Measurements from ENCODE around the gene ARHGAP15.

ARHGAP15 gene

DNA sequence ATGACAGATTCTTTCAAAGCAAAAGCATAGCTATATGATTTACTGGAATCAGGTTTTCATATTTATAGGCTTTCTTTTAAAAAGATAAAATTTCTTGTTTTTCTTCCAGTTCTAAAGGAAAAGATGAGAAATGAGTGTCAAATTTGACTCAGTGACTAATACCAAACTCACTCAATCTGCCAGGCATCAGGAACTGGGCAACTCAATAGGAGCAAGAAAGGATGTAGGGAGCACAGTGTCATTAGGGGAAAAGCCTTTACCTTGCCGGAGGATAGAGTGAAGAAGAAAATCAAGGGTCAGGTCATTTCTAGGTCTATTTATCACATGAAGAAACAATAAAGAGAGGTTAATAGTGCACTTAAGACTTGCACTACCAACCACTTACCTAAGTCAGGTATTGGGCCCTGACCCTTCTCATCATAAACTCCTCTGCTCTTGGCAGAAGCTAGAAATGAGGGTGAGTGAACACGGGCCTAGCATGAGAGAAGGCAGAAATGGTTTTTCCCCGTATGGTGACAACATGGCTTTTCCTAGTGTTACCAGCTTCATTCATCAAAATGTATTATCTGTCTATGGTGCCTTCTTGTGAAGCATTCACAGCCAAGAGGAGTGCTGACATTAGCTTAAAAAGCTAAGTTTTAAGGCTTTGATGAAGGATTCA, 151.0 kb downstream of the ARHGAP15 start:
- no peak for DNase-seq

DNA sequence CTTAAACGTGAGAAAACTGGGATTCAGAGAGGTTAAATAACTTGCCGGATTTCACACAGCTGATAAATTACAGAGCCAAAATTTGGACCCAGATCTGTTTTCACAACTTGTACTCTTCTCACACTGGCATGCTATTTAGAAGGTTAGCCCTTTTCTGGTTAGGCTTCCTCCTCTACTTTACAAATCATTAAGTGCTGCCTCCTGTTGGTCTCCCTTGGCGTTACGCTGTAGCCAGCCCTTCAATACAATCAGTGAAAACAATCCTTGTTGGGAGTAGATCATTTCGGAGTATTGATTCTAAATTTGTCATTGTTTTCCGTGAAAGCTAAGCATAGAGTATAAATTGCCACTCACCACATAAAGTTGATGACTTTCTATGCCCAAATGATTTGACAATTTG, 153.5 kb downstream of the ARHGAP15 start:
- DNase-seq = peak; percentile 72

DNA sequence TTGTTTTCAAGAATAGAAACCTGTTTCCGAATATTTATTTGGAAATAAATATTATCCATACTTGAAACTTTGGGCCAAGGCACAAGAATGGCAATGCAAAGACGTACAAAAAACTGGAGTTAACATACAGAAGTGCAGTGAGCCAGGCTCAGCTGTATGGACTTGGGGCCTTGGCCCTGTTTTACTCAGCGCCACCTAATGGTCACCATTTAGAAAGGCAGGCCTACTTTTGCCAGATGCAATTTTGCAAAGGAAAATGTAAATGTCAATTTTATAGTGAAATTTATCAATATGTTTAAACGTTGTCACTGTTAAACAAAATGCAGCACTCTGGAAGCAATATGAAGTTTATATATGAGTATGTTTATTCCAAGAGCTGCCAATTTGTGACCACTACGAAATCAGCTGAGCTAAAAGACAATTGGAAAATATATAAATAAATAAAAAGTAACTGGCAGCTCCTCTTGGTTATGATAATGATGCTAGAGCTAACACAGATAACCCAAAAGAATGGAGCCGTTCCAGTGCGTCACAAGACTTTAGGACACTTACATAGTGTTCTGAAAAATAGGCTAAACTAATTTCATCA, 155.0 kb downstream of the ARHGAP15 start:
- peak; percentile 69 for DNase-seq

DNA sequence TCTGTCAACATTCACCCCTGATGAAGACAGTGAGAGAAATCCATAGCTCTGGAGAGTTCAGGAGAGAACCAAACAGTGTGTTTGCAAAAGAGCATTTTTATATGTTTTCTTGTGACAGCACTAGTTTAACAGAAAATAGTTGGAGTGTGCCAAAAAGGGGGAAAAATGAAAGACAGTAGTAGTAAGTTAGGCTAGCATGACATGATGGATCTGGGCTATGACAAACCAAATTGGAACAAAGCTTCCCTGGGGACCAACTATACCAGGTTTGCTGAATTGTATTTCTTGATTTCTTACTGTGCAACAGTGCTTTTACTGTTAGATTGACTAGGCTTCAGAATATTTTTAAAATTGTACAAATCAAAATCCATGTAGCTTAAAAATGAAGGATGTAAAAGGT, 159.8 kb downstream of the ARHGAP15 start:
- no peak for DNase-seq

DNA sequence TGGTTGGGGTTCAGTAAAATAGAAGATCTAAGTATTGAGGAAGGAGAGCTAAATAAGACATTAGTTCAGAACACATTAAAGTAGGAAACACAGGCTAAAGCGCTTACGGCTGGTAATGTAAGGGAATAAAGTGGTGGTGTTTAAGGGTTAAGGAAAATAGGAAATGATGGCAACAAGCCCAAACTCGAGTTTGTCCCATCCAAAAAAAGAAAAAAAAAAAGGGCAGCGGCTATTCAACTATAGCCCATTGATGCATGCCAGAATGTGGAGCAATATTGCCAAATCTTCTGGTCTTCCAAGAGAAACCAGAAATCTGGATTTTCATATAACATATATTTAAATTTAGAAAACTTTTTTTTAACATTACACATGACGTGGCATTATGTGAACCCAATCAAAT, 161.0 kb downstream of the ARHGAP15 start:
- DNase-seq = no peak

DNA sequence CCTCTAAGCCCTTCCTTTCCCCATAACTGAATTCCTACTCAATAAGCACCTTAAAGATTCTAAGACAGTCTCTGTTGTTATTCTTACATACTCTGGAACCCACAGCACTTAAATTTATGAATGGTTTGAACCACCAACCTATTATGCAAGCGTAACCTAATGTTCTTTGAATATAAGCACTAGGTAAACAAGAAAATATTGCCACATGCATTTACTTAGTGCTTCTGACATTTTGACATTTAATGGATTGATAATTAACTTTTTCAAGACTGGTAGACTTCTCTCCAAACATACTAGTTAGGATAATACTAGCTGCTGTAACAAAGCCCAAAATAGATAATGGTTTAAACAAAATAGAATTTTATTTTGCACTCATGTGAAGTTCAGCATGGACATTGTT, 164.8 kb downstream of the ARHGAP15 start:
- DNase-seq = no peak

DNA sequence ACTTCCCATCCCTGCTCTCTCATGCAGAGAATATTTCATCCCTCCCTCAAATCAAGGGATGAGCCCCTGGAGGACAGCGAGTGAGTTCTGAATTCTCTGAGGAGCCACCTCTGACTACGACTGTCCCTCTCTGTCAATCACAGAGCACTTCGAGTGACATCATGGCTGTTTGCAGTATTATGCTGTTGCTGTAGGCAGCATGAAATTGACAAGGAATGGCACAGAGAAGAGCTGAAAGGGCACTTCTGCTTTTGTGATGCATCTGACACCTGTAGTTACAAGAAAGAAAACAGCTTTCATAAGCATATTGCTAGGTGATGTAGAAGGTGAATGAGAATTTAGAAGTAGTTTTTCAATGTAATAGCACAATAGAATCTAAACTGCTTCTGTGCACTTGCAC, 166.9 kb downstream of the ARHGAP15 start:
- no peak for DNase-seq

DNA sequence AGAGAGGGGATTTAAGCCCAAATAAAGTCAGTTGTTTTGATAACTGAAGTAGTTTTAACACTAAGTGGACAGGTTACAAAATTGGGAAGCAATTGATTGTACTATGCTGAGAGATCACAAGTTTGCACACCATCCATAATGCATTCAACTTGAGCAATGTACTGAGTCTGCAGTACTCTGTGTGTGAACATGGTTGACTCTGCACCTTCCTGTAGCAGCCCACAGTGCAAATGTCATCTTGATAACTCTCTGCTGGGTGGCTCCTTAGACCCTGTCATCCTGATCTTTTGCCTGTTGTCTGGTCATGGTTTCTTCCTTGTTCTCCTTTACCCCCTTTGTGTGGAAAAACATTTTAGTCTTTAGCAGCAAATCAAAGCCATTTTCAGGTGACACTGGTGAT, 168.0 kb downstream of the ARHGAP15 start:
- DNase-seq = no peak

DNA sequence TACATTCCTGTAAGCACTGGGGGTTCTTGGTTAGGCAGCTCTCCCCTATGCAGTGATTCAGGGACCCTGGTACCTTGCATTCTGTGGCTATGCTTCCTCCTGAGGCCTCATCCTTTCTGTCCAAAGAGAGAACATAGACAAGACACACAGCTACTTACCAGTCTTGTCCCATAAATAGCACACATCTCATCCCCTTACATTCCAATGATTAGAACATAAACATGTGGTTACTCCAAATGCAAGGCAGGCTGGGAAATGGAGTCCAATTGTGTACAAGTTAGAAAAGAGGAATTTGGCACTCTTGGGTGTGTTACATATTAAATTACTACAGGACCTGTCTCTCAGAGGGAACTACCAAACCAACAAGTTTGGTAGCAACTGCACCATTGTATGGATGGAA, 171.3 kb downstream of the ARHGAP15 start:
- no peak for DNase-seq

DNA sequence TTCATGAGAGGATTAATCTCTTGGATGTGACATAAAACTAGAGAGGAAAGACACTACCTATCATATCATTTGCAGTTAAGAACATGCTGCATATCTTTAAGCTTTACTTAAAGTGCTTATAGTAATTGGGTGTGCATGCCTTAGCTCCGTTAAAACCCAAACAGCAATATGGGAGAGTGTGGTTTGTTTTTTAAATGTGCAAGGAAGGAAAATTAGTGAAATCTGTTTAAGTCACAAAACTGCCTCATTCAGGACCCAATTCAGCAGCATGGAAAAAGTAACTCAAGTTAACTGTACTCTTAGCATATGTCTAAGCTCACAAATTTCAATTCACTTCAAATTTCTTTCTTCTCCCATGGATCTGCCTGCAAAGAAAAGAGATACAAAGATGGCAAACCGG, 182.2 kb downstream of the ARHGAP15 start:
- DNase-seq = no peak

DNA sequence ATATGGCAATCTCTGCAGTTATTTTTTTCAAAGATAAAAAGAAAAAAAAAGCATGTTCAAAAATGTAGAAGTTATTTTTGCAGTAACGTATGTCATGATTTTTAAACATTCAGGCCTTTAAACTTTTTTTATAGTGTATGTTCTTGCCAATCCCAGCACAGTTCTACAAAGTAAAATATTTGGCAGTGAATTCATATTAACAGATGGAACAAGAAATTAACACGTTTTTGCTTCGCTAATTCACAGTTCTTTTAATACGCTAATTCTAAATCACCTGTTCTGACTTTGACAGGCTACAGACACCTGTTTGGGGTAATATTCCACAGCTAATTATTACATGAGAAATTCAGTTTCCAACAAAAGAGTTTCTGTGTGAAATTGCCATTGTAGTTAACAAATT, 183.2 kb downstream of the ARHGAP15 start:
- no peak for DNase-seq

DNA sequence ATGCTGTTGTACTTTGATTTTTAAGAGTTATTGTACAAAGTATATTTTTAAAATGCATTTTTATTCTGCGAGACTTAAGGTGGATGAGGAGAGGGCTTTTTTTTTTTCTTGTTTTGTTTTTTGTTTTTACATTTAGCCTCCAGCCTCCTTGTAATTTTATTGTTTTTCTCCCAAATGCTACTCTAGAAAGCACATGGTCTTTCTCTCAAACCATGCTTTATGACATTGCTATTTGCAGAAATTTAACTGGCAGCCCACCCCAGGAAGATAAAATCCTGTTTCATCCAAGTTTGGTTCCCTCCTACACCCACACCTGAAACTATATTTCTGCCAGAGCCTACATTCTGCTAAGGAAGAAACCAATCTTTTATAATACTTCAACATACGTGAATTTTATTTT, 184.6 kb downstream of the ARHGAP15 start:
- DNase-seq = no peak

DNA sequence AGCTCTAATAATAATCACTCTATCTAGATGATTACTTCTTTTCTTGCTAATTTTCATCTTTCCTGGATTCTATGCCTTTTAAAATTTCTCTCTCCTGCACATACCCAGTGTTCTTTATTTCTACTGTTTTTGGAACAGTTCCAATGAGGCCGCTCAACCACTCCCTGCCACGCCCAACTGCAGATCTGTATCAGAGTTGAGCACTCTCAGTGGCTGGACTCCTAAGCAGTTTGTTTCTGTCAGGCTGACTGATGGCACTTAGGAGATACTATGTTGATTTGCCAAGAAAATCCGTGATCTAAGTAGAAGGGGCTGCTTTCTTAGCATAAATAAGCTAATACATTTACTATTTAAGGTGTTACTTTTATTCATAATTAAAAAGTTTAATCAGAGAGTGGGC, 192.8 kb downstream of the ARHGAP15 start:
- DNase-seq = no peak

DNA sequence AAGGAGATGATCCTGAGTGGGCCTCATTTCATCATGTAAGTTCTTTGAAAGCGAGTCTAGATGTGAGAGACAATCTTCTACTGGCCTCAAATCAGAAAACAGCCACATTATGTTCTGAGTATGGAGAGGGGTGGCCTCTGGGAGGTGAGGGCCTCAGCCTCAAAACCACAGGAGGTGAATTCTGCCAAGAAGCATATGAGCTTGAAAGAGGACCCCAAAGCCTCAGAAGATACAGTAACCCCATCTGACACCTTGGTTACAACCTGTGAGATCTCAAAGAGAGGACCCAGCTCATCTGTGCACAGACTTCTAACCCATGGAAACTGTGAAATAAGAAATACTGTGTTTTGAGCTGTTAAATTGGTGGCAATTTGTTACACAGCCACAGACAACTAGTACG, 200.1 kb downstream of the ARHGAP15 start:
- DNase-seq = no peak

DNA sequence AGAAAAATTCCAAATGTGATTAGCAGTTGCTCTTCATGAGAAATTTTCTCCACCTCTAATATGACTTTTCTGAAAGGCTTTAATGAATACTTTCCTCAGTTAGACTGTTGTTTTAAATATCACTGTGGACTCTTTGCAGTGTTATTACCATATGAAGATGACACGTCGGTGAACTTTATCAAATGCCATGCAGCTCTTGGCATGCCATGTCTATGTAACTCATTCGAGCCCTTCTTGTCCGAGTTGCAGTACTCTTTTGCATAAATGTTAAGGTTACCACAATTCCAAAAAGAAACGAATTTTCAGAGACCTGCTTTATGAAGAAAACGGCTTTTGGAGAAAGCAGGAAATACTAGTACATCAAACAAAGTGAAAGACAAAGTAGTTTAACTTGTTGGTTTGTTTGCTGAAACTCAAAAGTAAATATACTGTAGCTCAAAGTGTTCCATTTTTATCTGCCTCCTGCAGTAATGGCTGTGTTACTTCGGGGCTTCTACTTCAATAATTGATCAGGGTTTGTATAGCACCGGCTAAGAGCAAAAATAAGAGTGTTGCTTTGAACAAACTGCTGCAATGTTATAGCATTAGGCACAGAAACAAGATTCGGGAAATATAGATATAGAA, 204.1 kb downstream of the ARHGAP15 start:
- no peak for DNase-seq

DNA sequence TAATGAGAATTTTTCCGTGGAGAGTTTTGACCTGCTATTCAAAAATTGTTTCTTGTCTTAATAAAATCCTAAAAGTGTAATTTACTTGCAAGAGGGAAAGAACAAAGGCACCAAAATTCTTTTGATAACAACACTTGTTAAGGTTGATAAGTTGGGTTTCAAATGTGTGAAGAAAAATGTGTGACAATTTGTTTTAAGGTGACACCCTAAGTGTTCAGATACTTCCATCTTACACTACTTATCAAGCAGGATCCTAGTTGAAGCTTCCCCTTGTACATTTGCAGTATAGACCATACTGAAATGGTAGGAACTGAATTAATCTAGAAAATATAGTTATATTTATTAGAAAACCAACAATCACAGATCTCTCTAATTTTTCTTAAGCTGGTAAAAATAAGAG, 204.6 kb downstream of the ARHGAP15 start:
- DNase-seq = no peak

DNA sequence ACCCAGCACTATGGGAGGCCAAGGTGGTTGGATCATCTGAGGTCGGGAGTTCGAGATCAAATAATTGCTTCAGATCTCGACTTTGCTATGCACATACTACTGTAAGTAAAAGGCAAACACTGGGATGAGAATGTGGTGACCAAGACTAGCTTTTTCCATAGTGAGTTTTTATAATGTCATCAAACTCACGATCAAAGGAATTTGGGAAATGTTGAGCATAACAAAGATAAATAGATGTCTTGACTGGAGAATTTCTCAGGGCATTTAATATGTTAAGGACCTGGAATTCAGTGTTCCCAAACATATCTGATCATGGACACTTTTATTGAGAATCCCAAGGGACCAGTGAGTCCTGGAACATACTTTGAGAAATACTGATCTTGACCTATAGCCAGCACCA, 205.6 kb downstream of the ARHGAP15 start:
- DNase-seq = no peak

DNA sequence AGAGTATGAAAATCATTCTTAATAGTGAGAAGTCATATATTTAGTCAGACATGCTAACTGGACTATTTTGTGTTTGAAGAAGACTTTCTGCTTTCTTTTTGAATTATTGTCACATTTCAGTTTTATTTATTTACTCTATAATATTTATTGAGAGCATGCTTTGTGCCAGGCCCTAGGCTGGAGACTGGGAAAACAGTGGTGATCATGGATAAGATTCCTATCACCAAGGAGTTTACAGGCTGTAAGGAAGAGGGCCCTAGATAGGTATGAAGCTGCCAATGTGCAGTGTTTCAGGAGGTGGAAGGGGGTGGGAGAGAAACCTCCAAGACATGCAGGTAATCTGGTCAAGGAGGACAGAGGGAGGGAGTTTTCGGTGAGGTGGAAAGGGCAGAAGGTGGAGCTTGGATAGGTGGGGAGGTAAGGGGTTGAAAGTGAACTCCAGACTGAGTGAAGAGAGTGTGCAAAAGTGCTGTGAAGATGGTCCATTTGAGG, 207.5 kb downstream of the ARHGAP15 start:
- DNase-seq = no peak

DNA sequence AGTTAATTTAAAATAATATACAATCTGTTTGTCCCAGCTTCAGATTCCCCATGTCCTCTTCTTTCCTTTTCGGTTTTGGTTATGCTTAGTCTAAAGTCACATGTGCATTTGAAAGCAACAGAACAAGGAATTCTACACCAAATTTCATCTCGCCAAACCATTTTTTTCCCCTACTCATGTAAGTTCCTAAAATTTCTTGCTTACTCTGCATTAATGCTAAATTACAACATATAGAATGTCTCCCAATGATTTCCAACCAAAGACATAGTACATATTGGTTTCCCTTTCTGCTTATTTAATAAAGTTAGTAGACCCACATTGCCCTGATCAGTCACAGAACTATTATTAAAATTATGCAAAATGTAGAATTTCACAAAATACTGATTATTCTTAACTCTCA, 212.3 kb downstream of the ARHGAP15 start:
- DNase-seq = no peak

DNA sequence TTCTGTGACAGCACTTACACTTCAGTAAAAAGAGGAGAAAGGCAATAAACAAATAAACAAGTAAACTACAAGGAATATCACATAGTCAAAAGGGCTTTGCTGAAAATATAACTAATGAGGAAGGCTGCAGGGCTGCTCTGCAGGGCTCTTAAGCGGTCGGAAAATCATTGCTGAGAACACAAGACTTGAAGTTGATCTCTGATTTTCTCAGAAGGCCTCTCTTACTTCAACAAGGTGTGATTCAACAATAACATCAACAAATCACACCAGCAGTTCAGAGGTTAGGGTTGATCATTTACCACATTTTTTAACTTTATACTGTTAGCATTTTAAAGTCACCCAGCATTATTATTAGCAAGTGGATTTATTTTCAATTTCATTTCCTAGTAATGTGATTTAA, 215.6 kb downstream of the ARHGAP15 start:
- DNase-seq = no peak

DNA sequence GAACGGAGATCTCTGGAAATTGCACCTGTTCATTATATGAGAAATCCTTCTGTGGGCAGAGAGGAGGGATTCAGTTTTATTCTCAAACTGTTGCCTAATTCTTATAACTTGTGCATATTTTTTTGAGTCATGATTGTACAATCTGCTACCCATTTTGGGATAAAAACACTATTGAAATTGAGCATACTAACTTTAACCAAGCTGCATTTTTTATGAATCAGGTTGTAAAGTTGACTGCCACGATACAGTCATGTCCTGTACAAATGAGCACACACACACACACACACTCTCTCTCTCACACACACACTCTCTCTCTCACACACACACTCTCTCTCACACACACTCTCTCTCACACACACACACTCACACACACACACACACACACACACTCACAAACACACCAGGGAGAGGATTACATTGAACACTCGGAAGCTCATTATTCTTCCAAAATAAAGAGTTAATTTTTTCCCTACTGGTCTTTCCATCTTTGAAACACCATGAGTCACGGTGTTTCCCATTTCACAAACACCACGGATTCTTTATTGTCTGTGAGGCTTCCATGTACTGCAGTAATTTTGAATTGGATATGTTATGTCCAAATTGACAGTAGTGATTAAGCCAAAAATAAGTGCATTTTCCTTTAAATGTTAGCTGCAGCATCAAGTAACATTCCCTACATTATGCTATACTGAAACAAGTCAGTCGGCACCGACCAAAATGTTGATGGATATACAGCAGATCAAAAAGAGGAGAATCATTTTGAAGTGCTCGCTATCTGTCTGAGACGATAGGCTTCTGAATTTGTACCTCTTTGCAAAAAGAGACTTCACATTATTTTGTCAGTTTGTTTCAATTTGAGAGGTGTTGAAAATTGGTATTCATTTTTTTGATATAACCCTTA, 216.9 kb downstream of the ARHGAP15 start:
- no peak for DNase-seq

DNA sequence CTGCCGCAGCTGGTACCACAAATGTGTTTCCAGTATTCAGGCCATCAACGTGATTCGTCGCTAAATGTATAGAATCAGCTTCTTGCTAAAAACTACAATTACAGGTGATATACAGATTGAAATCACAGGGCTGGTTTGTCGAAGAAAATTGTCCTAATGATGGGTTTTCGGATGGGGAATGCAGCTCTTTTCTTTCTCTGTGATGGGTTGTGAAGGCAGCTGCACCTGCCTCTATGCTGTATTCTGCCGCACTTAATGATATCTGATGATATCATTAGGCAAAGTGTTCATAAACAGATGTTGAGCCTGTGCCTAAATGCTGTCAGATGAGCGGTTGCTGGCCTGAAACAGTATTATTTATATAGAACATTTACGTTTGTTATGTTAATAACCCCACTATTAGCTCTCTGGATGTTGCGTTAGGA, 218.1 kb downstream of the ARHGAP15 start:
- DNase-seq = no peak

DNA sequence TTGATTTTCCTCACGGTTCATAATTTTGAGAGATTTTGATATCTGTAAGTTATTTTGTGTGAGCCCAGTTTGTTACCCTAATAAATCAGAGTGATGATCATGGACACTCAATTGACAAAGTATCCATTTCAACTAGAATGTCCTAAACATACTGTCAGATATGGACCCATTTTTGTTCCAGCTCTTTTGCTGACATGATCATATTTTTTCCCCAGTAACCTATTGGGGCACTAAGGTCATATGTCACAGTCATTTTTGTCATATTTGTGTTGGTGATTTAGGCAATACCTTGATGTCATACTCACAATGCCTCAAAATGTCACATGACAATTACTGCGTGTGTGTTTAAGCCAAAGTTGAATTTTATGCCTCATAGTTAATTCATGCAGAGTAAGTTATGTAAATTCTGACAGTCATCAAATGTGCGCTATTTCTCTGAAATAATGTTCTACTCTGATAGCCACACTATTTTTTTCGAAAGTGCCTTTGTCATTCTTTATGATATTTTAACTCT, 218.7 kb downstream of the ARHGAP15 start:
- DNase-seq = no peak
